Cardiac muscle cell (in vitro differentiated cells and primary cell): ENCODE measurements around the gene CCM2. TPM values are rescaled to one million over a fixed set of nuclear protein-coding genes. Genes with fewer than 3 reads are reported as not detected.

Experiments
- DNase-seq, 2 donors: peaks; one replicate each; pipeline versions ENCODE4 v3.0.0 to v3.0.0-alpha.2; 2010 to 2017; ENCODE audit warnings: low read depth in 1 of 2, low spot score in 1 of 2
- H3K27ac ChIP-seq: fragments of 200-600 bp; sonication (generic); 2 replicates; pipeline ENCODE4 v1.5.1; 2016
- H3K27me3 ChIP-seq: fragments of 200-600 bp; sonication (generic); 2 replicates; pipeline ENCODE4 v1.6.0; 2016; ENCODE audit warnings: control low read depth
- H3K36me3 ChIP-seq: fragments of 200-600 bp; sonication (generic); 2 replicates; pipeline ENCODE4 v1.5.1; 2016; ENCODE audit warnings: control low read depth
- H3K4me1 ChIP-seq: fragments of 200-600 bp; sonication (generic); 2 replicates; pipeline ENCODE4 v1.8.1; 2017; ENCODE audit warnings: low read depth, mild to moderate bottlenecking, mixed run types
- H3K4me3 ChIP-seq: fragments of 200-600 bp; sonication (generic); 2 replicates; pipeline ENCODE4 v1.5.1; 2016; ENCODE audit warnings: mild to moderate bottlenecking
- H3K9me3 ChIP-seq: fragments of 200-600 bp; sonication (generic); 2 replicates; pipeline ENCODE4 v1.5.1; 2017; ENCODE audit warnings: low read depth, mild to moderate bottlenecking, control low read depth
- CTCF ChIP-seq: IDR thresholded peaks from 2 replicates; pipeline ENCODE4 v1.5.1; 2012; ENCODE audit warnings: low read depth, mild to moderate bottlenecking, low read length
- polyA plus RNA-seq: library from polyadenylated mRNA; unstranded; fragments of >200 nt; fragmentation: Nextera tagmentation; extraction: Ambion mirVana; gene quantifications from 2 replicates; pipeline ENCODE4 v1.2.1, GENCODE V29; 2016
- total RNA-seq: library from RNA; depleted of rRNA; stranded (reverse); fragments of >200 nt; gene quantifications from 2 replicates; pipeline ENCODE4 v1.2.3, GENCODE V29; 2016

The CCM2 gene
- total and polyA plus RNA-seq, 2 experiments from 2014 or later: 38.3 to 65.7 TPM

GRCh38 chr7:45054442-45054841 is 54.4 kb downstream of the CCM2 start:
- H3K4me1 ChIP-seq: no peaks in the 10 kb centered on the region
- no peak for DNase-seq
- no peaks in the 10 kb centered on the region for H3K9me3 ChIP-seq
- TF ChIP-seq CTCF: no peak
- H3K27me3 ChIP-seq: no peaks in the 10 kb centered on the region
- H3K36me3 ChIP-seq: no peaks in the 10 kb centered on the region
- H3K4me3 ChIP-seq: no peak overlapping the region
- H3K27ac ChIP-seq: no peak overlapping the region

DNA sequence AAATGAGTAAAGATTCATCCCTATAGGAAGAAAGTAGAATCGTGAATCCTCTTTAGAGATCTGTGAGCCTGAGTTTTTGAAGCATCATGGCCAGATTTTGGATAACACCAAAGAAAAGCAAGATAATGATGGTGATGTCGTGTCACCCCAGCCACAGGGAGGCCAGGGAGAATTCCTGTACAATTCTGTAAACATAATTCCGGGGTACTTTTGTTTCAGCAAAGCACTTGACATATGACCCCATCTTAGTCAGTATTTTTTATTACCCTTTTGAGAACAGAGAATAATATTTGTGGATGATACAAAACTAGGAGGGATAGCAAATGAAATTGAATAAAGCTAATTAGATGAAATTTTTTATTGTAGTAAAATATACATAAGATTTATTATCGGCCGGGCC is 55.0 kb downstream of the CCM2 start:
- no peak overlapping the region for H3K27ac ChIP-seq
- H3K4me3 ChIP-seq: no peak overlapping the region
- H3K9me3 ChIP-seq: no peaks in the 10 kb centered on the region
- DNase-seq: no peak
- H3K4me1 ChIP-seq: no peaks in the 10 kb centered on the region
- TF ChIP-seq CTCF: no peak
- H3K27me3 ChIP-seq: no peaks in the 10 kb centered on the region
- no peaks in the 10 kb centered on the region for H3K36me3 ChIP-seq

- DNase-seq: no peak
- Histone ChIP-seq H3K27me3 (no peaks in the 10 kb centered on the region), H3K9me3 (no peaks in the 10 kb centered on the region), H3K4me3 (no peak overlapping the region), H3K36me3 (no peaks in the 10 kb centered on the region), H3K4me1 (no peaks in the 10 kb centered on the region), H3K27ac (no peak overlapping the region)
- no peak for TF ChIP-seq CTCF
Measured at GRCh38 chr7:45055594-45056219, 55.7 kb downstream of the CCM2 start.

GRCh38 chr7:45057878-45058277 is 57.9 kb downstream of the CCM2 start:
- Histone ChIP-seq H3K27me3 (no peaks in the 10 kb centered on the region), H3K4me3 (no peak overlapping the region), H3K27ac (no peak overlapping the region), H3K4me1 (no peaks in the 10 kb centered on the region), H3K36me3 (no peaks in the 10 kb centered on the region), H3K9me3 (no peaks in the 10 kb centered on the region)
- no peak for DNase-seq
- no peak for TF ChIP-seq CTCF

DNA sequence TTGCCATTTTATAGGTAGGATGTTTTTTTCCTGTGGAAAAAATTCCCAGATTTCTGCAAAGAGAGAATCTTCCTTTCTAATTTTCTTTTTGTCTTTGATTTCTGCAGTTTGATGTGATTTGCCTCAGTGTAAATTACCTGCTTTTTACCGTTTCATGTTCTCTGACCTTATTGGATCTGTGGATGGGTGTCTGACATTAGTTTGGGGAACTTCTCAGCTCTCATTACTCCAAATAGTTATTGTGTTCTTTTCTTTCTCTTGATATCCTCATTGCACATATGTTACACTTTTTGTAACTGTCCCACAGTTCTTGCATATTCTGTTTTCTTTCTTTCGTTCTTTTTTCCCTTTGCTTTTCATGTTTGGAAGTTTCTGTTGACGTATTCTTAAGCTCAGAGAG is 60.3 kb downstream of the CCM2 start:
- Histone ChIP-seq H3K9me3 (no peaks in the 10 kb centered on the region), H3K36me3 (peaks cover 7% of the 10 kb centered on the region), H3K4me3 (no peak overlapping the region), H3K4me1 (no peaks in the 10 kb centered on the region), H3K27ac (no peak overlapping the region), H3K27me3 (no peaks in the 10 kb centered on the region)
- no peak for DNase-seq
- TF ChIP-seq CTCF: no peak

DNA sequence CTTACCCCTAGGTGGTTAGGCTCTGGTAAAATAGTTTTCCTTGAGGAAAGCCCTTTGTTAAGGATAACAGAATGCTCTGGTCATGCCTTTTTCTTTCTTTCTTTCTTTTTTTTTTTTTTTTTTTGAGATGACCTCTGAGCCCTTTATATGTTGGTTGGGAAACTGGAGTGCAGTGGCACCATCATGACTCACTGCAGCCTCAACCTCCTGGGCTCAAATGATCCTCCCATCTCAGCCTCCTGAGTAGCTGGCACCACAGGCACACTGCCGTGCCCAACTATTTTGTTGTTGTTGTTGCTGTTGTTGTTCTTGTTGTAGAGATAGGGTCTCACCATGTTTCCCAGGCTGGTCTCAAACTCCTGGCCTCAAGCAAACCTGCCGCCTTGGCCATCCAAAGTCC is 61.4 kb downstream of the CCM2 start:
- H3K27ac ChIP-seq: no peak overlapping the region
- no peaks in the 10 kb centered on the region for H3K9me3 ChIP-seq
- no peaks in the 10 kb centered on the region for H3K27me3 ChIP-seq
- DNase-seq: no peak
- no peak overlapping the region for H3K4me3 ChIP-seq
- no peaks in the 10 kb centered on the region for H3K4me1 ChIP-seq
- TF ChIP-seq CTCF: no peak
- peaks cover 7% of the 10 kb centered on the region for H3K36me3 ChIP-seq
